ENCODE data around the gene CD63. TPM values are rescaled to one million over a fixed set of nuclear protein-coding genes. Genes with fewer than 3 reads are reported as not detected.

CD63 gene
- total and polyA plus RNA-seq, 2 experiments from 2014 or later, result 1,401 to 2,624 TPM

GRCh38 chr12:55729819-55730818 lies 1.3 kb upstream of the CD63 start:
- peaks cover 26% of the 10 kb centered on the region for H4K20me1 ChIP-seq (ENCODE audit: insufficient read depth, poor library complexity, severe bottlenecking)
- no peaks in the 10 kb centered on the region for H3K9me3 ChIP-seq (ENCODE audit: low read depth)
- no peaks in the 10 kb centered on the region for H3K27me3 ChIP-seq
- TF ChIP-seq, protein P1, sequence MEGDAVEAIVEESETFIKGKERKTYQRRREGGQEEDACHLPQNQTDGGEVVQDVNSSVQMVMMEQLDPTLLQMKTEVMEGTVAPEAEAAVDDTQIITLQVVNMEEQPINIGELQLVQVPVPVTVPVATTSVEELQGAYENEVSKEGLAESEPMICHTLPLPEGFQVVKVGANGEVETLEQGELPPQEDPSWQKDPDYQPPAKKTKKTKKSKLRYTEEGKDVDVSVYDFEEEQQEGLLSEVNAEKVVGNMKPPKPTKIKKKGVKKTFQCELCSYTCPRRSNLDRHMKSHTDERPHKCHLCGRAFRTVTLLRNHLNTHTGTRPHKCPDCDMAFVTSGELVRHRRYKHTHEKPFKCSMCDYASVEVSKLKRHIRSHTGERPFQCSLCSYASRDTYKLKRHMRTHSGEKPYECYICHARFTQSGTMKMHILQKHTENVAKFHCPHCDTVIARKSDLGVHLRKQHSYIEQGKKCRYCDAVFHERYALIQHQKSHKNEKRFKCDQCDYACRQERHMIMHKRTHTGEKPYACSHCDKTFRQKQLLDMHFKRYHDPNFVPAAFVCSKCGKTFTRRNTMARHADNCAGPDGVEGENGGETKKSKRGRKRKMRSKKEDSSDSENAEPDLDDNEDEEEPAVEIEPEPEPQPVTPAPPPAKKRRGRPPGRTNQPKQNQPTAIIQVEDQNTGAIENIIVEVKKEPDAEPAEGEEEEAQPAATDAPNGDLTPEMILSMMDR (IDR thresholded peaks at IDR 0.05; ENCODE audit: poor library complexity), result no peak
- TF ChIP-seq EZH2phosphoT487 (IDR thresholded peaks at IDR 0.05; ENCODE audit: low read depth, severe bottlenecking, unreplicated experiment), result no peak
- TF ChIP-seq EZH2 (IDR thresholded peaks at IDR 0.05; ENCODE audit: borderline replicate concordance), result no peak
- H3K9me2 ChIP-seq (replicated peaks; ENCODE audit: insufficient read depth), result no peaks in the 10 kb centered on the region
- WGBS (ENCODE audit: low lambda C conversion rate, missing lambda C conversion rate), result 16% methylated on average over 19 of the region's 19 CpGs
- H3K4me1 ChIP-seq (ENCODE audit: insufficient read depth), result peaks cover 22% of the 10 kb centered on the region
- H3K36me3 ChIP-seq (replicated peaks; ENCODE audit: insufficient read depth, low read depth), result no peaks in the 10 kb centered on the region
- peak overlapping the region; percentile 81 for H3K4me2 ChIP-seq
- peak overlapping the region; percentile 7 for H3K4me3 ChIP-seq
- H3K27ac ChIP-seq, result peak overlapping the region; percentile 99
- peak; percentile 58 for DNase-seq (ENCODE audit: low spot score)
- H3K79me2 ChIP-seq, result peaks cover 52% of the 10 kb centered on the region
- H2AFZ ChIP-seq, result no peak overlapping the region

DNA sequence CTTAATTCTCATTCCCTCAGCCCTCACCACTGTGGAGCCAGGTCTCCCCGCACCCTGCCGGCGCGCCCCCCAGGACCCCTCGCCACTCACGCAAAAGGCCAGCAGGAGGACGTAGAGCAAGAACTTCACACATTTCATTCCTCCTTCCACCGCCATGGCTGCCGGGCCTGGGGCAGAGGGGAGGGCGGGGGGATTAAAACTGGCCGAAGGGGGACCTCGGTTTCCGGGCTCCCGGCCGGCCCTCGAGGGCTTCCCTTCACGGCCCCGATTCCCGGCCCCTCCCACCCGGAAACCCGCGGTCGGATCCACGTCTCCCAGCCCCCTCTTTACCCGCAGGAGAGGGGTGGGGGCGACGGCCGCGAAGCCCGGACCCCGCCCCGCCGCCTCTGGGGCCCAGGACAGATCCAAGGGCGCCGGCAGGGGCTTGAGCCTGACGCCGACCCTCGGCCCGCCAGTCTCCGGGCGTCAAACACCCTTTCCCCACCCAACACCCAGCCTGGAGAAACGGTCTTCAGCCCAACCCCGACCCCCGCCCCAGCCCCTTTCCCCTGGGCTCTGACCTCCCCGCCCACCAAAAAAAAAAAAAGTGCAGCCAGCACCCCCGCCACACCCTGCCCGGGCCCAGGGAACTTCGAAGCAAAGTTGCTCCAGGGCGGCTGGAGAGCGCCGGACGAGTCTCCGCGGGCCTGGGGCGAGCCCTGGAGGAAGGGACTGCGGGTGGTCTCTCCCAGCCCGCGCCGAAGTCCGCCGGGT lies 447 bp downstream of the CD63 start:
- H3K4me1 ChIP-seq (ENCODE audit: insufficient read depth), result peaks cover 22% of the 10 kb centered on the region
- H2AFZ ChIP-seq, result peak overlapping the region; percentile 34
- peak; percentile 87 for DNase-seq (ENCODE audit: low spot score)

DNA sequence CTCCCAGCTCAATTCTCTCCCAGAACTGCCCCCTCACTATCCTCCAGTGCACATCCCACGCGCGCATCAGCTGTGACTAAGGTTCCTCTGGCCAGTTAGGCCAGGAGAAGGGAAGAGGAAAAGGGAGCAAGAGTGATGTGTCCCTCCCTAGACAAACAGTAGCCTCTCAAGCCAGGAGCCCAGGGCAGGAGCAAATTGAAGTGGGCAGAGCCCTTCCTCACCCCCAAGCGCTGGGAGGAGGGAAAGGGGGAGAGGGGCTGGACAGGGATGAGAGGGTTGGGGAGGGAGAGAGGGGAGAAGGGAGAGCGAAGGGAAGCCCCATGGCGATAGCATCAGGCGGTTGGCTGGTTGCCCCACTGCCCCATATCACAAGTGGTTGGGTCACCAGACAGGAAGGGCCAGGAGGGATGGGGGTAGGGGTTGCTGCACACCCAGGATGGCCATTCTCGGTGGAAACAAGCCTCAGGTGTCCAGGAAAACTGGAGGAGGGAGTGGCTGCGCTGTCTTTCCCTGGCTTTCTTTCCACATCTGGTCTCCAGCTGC lies 1.1 kb downstream of the CD63 start:
- Histone ChIP-seq H3K4me1 (ENCODE audit: insufficient read depth) (peaks cover 22% of the 10 kb centered on the region), H3K9me2 (replicated peaks; ENCODE audit: insufficient read depth) (no peaks in the 10 kb centered on the region), H3K27me3 (no peaks in the 10 kb centered on the region), H3K36me3 (replicated peaks; ENCODE audit: insufficient read depth, low read depth) (no peaks in the 10 kb centered on the region), H3K27ac (peak overlapping the region; percentile 99), H3K4me3 (peak overlapping the region; percentile 97), H4K20me1 (ENCODE audit: insufficient read depth, poor library complexity, severe bottlenecking) (peaks cover 26% of the 10 kb centered on the region), H3K9me3 (ENCODE audit: low read depth) (no peaks in the 10 kb centered on the region), H3K79me2 (peaks cover 54% of the 10 kb centered on the region), H2AFZ (no peak overlapping the region), H3K4me2 (peak overlapping the region; percentile 81)
- TF ChIP-seq, protein P1 (IDR thresholded peaks at IDR 0.05; ENCODE audit: poor library complexity), result no peak
- TF ChIP-seq EZH2 (IDR thresholded peaks at IDR 0.05; ENCODE audit: borderline replicate concordance) (no peak), EZH2phosphoT487 (IDR thresholded peaks at IDR 0.05; ENCODE audit: low read depth, severe bottlenecking, unreplicated experiment) (no peak)
- DNase-seq (ENCODE audit: low spot score), result peak; percentile 73
- 14% methylated on average over 5 of the region's 9 CpGs for WGBS (ENCODE audit: low lambda C conversion rate, missing lambda C conversion rate)

More for the DNA sequence above, 447 bp downstream of the CD63 start:
- Histone ChIP-seq H3K27ac (peak overlapping the region; percentile 99), H3K4me3 (peak overlapping the region; percentile 97), H3K9me3 (ENCODE audit: low read depth) (no peaks in the 10 kb centered on the region), H3K79me2 (peaks cover 57% of the 10 kb centered on the region), H3K27me3 (no peaks in the 10 kb centered on the region), H3K36me3 (replicated peaks; ENCODE audit: insufficient read depth, low read depth) (no peaks in the 10 kb centered on the region), H3K4me2 (peak overlapping the region; percentile 81), H4K20me1 (ENCODE audit: insufficient read depth, poor library complexity, severe bottlenecking) (peaks cover 26% of the 10 kb centered on the region), H3K9me2 (replicated peaks; ENCODE audit: insufficient read depth) (no peaks in the 10 kb centered on the region)
- TF ChIP-seq EZH2 (IDR thresholded peaks at IDR 0.05; ENCODE audit: borderline replicate concordance) (no peak), EZH2phosphoT487 (IDR thresholded peaks at IDR 0.05; ENCODE audit: low read depth, severe bottlenecking, unreplicated experiment) (no peak)
- TF ChIP-seq, protein P1 (IDR thresholded peaks at IDR 0.05; ENCODE audit: poor library complexity), result no peak
- WGBS (ENCODE audit: low lambda C conversion rate, missing lambda C conversion rate), result 4% methylated on average over 10 of the region's 61 CpGs

Data from hepatocyte (in vitro differentiated cells).